Right hindlimb (tissue), 1 donor: ENCODE measurements around the gene MADD.
"Not testable (repeated sequence)": the region's sequence is repeated elsewhere in the genome, so short reads cannot be mapped to it uniquely, and the experiment has no call there.

Source experiments
- DNase-seq: peaks from one replicate; pipeline ENCODE4 v3.0.0-alpha.2; 2018

The MADD gene

DNA sequence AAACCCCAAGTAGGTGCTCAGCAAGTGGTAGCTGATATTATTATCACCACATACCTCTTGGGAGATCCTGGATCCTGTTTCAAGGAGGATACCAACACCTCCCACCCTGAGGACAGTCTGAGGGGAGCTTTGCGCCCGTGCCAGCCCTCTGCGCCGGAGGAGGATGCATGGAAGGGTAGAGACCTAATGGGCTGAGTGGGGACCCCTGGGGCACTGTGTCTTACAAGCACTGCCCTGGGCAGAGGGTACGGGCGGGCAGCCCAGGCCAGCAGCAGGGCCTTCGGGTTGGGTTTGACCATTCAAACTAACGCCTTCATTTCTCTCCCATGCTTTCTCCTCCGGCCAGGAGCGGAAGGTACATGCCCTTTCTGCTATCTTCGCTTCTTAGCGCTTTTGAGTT lies 56.3 kb downstream of the MADD start:
- DNase-seq = no peak

DNA sequence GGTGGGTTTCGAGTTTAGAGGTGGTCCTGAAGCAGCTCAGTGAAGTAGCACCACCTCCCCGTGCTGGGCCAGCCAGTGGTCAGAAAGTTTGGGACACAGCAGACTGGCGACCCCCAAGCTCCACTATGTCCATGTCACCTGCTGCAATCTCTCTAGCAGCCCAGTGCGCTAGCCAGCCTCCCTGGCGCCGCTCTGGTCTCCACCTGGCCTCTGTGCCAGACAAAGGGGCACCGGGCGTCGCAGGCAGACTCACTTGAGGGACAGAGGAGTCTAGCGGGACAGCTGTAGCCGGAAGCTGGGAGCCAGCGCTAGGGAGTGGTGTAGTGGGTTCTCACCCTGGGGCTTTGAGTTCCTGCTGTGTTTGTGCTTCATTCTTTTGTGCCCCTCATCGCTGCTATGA lies 57.1 kb downstream of the MADD start:
- no peak for DNase-seq

DNA sequence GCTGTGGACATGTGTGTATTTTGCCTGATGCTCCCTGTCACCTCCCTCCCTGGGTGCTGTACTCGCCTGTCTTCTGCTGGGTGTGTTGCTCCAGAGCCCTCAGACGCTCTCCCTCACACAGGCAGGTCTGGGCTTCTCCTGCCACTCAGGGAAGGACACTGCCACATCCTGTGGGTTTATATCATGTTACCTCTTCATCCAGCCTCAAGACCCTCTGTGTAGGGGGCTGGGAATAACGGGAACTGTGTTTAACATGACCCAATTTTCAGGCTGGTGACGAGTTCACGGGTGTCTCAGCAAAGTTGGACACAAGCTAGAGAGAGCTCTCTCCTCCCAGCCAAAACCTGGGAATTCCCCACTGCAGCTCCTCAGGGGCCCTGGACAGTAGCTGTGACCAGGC lies 58.0 kb downstream of the MADD start:
- no peak for DNase-seq

DNA sequence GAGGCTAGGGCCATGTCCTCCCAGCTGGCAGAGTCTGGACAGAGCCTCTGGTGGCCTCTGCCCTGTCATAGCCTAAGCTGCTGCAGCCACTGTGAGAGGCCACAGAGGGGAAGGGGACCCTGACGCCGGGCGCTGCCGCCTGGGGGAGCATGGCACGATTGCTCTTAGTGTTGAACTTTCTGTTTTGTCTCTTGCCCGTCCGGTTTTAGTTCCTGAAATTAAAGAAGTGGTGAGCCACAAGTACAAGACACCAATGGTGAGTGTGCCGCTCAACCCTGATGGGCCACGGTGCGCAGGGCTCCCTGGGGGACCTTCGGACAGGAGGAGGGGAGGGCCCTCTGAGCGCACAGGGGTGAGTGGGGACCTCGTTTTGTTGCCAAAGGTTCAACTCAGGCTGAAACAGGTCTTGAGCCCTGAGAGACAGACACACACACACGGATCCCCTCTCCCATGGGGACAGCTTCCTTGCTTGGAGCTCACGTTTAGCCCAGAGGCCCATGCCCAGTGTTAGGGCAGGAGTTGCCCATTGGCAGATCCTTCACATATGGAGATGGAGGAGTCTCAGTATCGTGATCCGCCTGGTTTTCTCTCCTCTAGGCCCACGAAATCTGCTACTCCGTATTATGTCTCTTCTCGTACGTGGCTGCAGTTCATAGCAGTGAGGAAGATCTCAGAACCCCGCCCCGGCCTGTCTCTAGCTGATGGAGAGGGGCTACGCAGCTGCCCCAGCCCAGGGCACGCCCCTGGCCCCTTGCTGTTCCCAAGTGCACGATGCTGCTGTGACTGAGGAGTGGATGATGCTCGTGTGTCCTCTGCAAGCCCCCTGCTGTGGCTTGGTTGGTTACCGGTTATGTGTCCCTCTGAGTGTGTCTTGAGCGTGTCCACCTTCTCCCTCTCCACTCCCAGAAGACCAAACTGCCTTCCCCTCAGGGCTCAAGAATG lies 58.8 kb downstream of the MADD start:
- DNase-seq = no peak

DNA sequence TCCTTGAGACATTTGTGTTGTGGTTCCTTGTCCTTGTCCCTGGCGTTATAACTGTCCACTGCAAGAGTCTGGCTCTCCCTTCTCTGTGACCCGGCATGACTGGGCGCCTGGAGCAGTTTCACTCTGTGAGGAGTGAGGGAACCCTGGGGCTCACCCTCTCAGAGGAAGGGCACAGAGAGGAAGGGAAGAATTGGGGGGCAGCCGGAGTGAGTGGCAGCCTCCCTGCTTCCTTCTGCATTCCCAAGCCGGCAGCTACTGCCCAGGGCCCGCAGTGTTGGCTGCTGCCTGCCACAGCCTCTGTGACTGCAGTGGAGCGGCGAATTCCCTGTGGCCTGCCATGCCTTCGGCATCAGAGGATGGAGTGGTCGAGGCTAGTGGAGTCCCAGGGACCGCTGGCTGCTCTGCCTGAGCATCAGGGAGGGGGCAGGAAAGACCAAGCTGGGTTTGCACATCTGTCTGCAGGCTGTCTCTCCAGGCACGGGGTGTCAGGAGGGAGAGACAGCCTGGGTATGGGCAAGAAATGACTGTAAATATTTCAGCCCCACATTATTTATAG lies 59.6 kb downstream of the MADD start:
- no peak for DNase-seq

DNA sequence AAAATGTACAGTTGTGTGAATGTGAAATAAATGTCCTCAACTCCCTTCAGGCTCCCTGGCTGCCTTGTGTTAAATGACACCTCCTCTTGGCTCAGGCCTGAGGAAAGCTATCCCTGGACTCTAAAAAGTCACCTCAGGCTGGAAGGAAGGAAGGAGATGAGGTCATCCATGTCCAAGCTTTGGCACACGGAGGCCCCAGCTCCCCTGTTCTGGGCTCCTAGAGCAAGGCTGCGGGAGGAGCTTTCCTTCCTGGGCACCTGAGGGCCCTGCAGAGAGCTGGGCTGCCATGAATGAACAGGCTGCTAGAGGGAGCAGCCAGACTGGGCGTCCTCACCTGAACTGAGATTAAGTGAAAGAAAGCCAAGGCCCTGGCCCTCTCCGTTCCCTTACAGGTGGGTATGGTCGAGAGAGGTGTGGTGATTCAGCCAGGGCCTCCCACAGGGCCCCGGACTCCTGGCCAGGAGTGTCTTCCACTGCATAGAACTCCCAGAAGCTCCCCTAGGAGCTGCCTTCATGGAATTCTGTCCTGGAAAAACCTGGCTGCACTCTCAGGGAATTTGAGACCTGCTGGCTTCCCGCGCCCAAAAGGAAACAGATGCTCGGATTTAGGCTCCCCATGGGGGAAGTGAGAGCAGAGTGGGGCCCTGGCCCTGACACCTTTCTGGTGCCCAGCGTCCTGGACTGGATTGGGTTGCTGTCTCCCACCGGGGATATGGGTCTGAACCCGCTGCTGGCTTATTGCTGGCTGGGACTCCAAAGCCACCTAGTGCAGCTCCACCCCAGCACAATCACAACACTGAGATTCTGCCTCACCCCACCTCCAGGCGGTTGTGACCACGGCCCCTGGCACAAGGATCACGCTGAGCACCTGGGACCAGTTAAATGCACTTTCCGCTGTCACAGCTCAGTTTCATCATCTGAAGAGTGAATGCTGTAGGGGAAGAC lies 60.3 kb downstream of the MADD start:
- DNase-seq = no peak

DNA sequence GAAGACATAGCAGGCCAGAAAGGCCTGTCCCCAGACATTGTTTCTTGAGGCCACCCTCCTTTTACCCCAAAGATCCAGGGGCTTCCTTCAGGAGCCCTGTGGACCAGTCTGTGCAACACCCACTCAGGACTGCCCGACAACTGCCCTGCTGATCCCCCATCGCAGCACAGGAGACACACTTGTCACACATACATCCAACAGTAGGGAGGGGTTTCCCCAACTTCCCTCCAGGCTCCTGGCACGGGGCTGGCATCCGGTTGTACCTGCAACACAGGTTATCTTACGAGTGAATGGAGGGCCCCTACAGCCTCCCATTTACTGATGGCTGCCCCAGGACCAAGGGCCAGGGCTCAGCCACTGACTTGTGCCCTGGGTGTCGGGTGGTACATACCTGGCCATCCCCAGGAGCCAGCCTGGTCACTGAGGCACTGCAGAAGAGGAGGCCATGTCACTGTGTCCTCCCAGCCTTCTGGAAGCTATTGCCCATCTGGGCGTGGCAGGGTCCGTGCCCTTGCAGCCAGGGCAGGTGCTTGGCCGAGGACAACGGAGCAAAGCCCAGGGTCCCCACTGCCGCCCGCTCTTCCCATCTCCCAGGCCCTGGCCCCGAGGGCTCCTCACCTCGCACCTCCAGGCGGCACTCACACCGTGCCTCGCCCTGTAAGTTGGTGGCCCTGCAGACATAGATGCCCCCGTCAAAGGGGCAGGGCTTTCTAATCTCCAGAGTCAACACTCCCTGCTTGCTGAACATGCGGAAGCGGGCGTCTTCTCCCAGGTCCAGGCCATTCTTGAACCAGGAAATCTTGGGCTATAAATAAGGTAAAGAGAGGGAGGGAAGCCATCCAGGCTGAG lies 61.7 kb downstream of the MADD start:
- DNase-seq = no peak

DNA sequence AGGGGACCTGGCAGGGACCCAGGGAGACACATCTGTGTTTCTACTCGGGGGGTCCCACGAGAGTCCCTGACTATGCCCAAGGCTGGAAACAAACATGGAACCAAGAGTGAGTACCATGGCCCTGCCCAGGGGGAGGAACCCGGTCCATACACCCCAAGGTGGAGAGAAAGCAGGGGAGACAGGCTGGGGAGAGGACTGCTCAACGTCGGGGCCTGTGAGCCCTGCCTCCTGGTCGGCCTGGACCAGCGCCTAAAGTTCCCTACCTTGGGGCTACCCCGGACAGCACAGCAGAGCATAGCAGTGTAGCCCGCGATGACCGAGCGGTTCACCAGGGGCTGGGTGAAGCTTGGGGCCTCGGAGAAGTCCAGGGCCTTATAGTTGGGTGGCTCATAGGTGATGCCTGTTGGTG lies 62.4 kb downstream of the MADD start:
- DNase-seq = no peak

DNA sequence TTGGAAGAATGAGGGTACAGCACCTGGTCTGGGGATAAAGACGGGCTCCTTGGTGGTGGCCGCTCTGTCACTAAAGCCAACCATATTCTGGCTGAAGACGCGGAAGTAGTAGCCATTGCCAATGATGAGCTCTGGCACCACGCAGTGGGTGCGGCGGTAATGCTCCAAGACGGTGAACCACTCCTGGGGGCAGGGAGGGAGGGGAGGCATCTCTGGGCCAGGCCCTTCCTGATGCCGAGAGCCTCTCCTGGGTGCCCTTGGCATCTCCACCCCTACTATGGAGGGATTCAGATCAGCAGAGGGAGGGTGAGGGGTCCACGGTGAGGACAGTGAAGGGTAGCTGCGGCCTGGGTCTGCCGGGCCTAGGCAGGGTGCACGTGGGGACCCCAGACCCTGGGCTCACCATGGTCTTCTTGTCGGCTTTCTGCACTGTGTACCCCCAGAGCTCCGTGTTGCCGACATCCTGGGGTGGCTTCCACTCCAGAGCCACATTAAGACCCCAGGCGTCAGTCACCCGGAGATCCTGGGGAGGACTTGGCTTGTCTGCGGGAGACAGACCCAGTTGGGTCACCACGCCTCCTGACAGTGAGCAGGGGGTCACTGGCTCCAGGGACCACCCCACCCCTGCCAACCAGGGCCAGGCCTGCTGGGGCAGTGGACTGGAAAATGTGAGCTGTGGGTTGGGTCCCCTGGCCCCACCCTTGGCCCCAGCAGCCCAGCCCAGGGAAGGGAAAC lies 63.0 kb downstream of the MADD start:
- no peak for DNase-seq

DNA sequence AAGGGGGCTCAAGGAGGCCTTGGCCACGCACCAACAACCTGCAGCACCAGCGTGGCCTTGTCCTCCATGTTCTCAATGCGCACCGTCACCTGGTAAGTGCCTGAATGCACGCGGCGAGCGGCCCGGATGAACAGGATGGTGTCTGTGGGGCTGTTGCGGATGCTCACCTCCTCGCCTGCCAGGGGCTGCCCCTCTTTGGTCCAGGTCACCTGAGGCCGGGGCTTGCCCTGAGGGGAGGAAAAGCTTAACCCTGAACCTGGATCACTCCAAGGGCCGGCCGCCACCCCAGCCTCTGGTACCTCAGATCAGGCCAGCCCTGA lies 63.6 kb downstream of the MADD start:
- peak; percentile 9 for DNase-seq

DNA sequence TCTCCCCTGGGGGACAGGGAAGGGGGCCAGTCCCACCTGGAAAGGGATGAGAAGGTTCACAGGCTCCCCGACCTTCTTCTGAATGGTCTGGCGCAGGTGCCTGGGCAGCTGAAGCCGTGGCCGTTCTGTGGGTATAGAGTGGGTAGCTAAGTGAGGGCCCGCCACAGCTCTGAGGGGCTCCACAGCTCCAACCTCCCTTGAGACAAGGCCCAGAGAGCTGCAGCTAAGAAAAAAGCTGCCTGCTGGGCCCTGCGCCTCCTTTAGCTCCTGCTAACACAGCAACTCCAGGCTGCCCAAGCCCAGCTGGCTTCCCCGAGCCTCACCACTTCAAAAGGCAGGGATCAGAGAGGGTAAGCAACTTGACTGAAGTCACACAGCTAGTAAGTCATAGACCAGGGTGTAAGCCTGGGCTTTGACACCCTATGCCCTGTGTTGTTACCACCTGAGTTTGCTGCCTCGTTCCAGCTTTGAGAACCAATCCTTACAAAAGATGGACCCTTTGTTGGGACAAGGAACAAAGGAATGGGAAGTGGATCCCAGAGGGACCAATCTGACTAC lies 64.0 kb downstream of the MADD start:
- no peak for DNase-seq

DNA sequence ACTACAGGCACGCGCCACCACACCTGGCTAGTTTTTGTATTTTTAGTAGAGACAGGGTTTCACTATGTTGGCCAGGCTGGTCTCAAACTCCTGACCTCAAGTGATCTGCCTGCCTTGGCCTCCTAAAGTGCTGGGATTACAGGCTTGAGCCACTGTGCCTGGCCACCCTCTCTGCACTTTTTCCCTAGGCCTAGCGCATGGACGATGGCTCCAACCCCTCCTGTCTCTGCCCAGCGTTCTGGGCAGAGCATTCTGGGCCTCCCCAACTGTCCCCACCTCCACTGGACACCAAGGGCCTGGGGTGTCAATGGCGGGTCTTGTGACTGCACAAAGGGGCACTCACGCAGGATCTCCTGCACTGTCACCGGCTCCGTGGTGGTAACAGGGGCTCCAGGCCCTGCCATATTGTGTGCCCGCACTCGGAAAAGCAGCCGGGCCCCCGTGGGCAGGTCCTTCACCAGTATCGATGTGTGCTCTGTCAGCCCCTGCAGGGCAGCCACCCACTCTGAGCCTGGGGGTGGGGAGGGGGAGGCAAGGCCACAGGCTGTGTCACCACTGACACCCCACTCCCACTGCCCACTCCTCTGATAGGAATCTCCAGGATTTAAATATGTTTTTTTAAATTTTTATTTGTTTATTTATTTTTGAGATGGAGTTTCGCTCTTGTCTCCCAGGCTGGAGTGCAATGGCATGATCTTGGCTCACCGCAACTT lies 64.9 kb downstream of the MADD start:
- not testable (repeated sequence) for DNase-seq

DNA sequence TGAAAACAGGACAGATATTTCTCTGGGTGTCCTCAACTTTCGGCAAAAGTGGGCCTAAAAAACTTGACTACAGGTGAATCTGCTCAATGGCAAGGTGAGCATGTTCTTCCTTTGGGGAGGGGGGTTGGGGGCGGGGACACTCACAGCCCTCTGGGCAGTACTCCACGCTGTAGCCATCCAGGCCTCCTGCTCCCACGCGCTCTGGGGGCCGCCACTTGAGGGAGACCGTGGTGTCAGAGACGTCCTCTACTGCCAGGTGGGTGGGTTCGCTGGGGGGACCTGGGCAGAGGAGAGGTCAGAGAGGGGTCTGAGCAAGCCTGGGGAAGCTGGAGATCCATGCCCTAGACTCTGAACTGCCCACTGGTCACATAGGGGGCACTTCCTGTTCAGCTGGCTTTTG lies 65.8 kb downstream of the MADD start:
- no peak for DNase-seq

DNA sequence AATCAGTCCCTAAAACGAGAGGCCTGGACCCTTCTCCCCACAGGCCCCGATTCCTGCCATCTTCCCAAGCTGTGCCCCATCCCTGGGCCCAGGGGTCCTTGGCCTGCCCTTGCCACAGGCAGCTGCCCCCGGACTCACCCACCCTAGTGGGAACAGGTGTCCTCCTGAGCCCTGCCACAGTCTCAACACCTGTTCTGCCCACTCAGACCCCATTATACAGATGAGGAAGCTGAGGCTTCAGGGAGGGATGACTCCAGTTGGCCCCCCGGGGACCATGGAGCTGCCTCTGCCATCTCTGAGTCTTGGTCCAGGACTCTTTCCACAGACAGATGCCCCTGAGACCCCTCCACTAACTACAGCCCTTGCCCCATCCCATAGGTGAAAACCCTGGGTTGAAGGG lies 66.7 kb downstream of the MADD start:
- DNase-seq = peak; percentile 11

DNA sequence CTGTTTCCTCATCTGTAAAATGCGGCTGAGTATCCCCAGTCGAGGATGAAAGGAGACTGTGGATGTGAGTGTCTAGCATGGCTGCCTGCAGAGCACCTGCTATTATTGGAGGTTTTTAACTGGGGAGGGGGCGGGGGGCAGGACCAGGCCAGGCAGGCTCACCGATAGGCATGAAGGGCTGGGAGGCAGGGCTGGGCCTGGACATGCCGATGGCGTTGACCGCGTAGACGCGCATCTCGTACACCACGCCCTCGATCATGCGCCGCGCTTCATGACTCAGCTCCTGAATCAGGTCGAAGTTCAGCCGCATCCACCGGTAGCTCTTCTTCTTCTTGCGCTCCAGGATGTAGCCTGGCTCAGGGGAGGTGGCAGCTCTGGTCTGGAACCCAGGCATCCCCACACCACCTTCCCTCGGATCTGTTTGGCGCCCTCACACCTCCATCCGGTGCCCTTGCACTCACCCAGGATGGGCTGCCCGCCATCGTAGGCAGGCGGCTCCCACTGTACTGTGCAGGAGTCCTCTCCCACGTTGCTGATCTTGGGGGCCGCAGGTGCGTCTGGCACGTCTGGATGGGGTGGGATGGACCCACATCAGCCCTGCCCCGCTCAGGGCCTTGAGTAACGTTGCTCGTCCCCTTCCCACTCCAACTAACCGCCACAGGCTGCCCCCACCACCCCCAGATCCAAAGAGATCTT lies 67.4 kb downstream of the MADD start:
- DNase-seq = no peak

DNA sequence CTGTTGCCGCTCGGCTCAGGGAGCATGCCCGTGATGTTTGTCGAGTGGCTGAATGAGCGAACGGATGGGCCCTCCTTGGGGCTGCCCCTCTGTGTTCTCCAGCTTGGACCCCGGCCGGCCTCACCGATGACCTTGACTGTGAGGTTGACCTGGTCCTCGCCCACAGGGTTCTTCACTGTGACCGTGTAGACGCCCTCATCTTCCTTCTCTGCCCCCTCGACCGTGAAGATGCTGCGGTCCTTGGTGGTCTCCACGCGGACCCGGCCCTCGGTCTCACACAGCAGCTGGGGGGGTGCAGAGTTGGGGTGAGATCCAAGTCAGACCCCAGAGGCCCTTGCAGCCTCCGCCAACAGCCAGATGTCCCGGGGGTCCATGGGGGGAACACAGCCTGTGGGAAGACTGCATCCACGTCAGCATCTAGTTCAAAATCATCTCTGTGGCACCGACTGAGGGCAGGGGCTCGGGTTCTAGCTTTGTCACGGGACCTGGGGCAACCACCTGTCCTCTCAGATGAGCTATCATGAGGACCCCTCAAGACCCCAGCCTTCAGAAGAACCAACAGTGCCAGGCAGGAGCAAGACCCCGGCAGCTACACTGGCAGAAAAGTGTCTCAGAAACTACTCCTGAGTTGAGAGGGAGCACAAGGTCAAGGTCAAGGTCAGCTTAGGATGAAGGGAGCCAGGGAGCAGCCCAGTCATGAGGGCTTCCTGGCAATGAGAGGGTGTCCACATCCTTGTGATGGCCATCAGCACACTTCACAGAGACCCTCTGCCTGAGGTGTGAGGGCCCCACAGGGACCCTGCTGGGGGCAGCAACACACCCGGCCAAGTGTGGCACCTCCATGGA lies 68.7 kb downstream of the MADD start:
- DNase-seq = no peak

DNA sequence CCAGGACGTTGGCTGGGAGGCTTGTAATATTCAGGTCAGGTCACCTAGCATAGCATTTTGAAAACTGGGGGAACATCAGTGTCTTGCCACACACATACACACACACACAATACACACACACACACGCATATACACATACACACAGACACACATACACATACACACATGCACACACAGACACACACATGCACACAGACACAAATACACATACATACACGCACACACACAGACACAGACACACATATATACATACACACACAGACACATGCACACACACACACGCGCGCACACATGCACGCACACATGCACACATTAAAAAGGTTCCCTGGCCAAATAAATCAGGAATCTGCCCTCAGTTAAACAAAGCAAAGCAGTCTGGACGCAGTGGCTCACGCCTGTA lies 70.1 kb downstream of the MADD start:
- DNase-seq = no peak

DNA sequence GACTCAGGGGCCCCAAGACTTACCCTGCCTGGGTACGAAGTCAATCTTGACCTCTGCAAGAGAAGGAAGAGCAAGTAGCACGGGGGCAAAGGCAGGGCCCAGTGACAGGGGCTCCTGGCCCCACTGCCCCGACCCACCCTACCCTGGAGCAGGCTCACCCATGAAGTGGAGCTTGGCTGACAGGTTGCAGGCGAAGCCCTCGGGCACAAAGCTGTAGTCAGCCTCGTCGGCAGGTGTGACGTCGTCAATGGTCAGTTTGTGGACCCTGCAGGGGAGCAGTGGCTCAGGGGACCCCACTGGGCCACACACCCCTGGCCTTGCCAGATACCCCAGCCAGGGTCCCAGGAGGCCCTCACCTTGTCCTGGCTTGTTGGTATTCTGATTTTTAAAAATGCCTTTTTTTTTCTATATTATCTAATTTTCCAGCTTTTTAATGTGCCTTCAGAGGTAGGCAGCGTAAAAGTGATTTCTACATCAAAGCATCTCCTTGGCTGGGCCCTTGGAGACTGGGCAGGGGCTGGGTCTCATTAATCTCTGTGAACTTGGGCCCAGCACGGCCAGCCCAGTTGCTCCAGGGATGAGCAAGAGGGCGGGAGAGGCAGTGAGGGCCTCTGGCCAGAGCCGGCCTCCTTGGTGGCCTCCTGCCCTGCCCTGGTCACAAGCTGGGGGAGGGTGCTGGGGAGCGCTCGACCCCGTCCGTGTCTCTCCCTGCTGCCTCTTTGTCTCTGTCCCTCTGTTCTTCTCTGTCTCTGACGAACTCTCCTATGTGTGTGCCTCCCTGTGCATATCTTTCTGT lies 71.2 kb downstream of the MADD start:
- no peak for DNase-seq
